ENCODE measurements around the gene MYO5B. TPM values are rescaled to one million over a fixed set of nuclear protein-coding genes. Genes with fewer than 3 reads are reported as not detected.

MYO5B gene
- total and polyA plus RNA-seq, 2 of the 4 experiments (the other 2 are of a cell fraction) = 0.24 to 0.54 TPM

GRCh38 chr18:50053111-50053510 lies 141.8 kb downstream of the MYO5B start:
- no peaks in the 10 kb centered on the region for H3K9me3 ChIP-seq (ENCODE audit: control insufficient read depth, insufficient read depth, low read length)
- no peaks in the 10 kb centered on the region for H3K27me3 ChIP-seq (ENCODE audit: control insufficient read depth, insufficient read depth, low read length)
- no peaks in the 10 kb centered on the region for H3K79me1 ChIP-seq (ENCODE audit: low read depth in 1 of 2, low read length in 2 of 2)
- H3K56ac ChIP-seq (ENCODE audit: extremely low read depth, insufficient read depth, low read length) = no peak overlapping the region
- H4K91ac ChIP-seq (ENCODE audit: insufficient read depth, low read depth, low read length) = no peak overlapping the region
- no peak overlapping the region for H3K23ac ChIP-seq (ENCODE audit: low read depth, low read length)
- dilution Hi-C loops (cut with HindIII; ENCODE audit: low sequenced_read_pairs, unreplicated experiment) = no loop called here
- ChIA-PET CTCF (interaction anchor here (0.7 kb wide), 1 partner anchor 18 kb away, joined by 3 read pairs; no protein-coding TSS in a partner anchor), POLR2A (ENCODE audit: unreplicated experiment) (no interaction called here)
- no peaks in the 10 kb centered on the region for H3K36me3 ChIP-seq (ENCODE audit: control insufficient read depth, insufficient read depth, low read length)
- H3K14ac ChIP-seq (replicated peaks; ENCODE audit: low read depth, low read length) = no peak overlapping the region
- intact Hi-C loops (cut with micrococcal nuclease) = loop anchor here (10.0 kb wide), 1 partner anchor 58 kb away; no protein-coding TSS in a partner anchor
- no peak overlapping the region for H2BK15ac ChIP-seq (ENCODE audit: low read depth, low read length)
- H2AK5ac ChIP-seq (ENCODE audit: low read depth, low read length) = no peak overlapping the region
- H2BK120ac ChIP-seq (ENCODE audit: low read depth, low read length) = no peak overlapping the region
- H3K18ac ChIP-seq (ENCODE audit: low read depth, low read length) = no peak overlapping the region
- DNase-seq = no peak
- H3K4ac ChIP-seq (ENCODE audit: low read depth, low read length) = no peak overlapping the region
- no peak overlapping the region for H2BK20ac ChIP-seq (ENCODE audit: low read depth, low read length)
- in situ Hi-C loops (cut with MboI; ENCODE audit: low sequenced_read_pairs) = no loop called here
- H2BK5ac ChIP-seq (ENCODE audit: low read depth, low read length, poor library complexity, severe bottlenecking) = no peak overlapping the region
- no peak overlapping the region for H3K4me2 ChIP-seq (ENCODE audit: low read depth, low read length)
- no peak overlapping the region for H4K8ac ChIP-seq (ENCODE audit: low read depth in 2 of 2, low read length in 2 of 2)
- WGBS, 2 experiments (ENCODE audit: extremely low coverage in 2 of 2, insufficient read length in 1 of 2) = no CpG with 5 or more reads among the region's 5 CpGs
- no peak overlapping the region for H2AFZ ChIP-seq (replicated peaks; ENCODE audit: low read length, poor library complexity)
- H3K4me1 ChIP-seq (ENCODE audit: control insufficient read depth, insufficient read depth, low read length) = no peaks in the 10 kb centered on the region
- H3K9ac ChIP-seq (ENCODE audit: low read depth, low read length) = no peak overlapping the region
- H4K5ac ChIP-seq (ENCODE audit: low read depth, low read length) = no peak overlapping the region
- no peak overlapping the region for H2AK9ac ChIP-seq (replicated peaks; ENCODE audit: low read depth, low read length, poor library complexity)
- no peak for TF ChIP-seq ELK1 (IDR thresholded peaks at IDR 0.05; ENCODE audit: borderline replicate concordance, low read depth, low read length)
- TF ChIP-seq RCOR1 (IDR thresholded peaks at IDR 0.05; ENCODE audit: insufficient replicate concordance, low read length) = no peak
- no peak for TF ChIP-seq MAFK (IDR thresholded peaks at IDR 0.05; ENCODE audit: low read depth, low read length)
- TF ChIP-seq RAD21 (IDR thresholded peaks at IDR 0.05; ENCODE audit: low read length) = no peak
- TF ChIP-seq NFE2L2 (IDR thresholded peaks at IDR 0.05; ENCODE audit: low read depth, low read length) = no peak
- no peak for TF ChIP-seq RFX5 (IDR thresholded peaks at IDR 0.05; ENCODE audit: low read depth, low read length)
- TF ChIP-seq CTCF (conservative IDR thresholded peaks at IDR 0.05; ENCODE audit: low read depth, low read length) = no peak
- no peak for TF ChIP-seq BHLHE40 (IDR thresholded peaks at IDR 0.05; ENCODE audit: low read depth, low read length)
- TF ChIP-seq SMC3 (IDR thresholded peaks at IDR 0.05; ENCODE audit: low read depth, low read length) = no peak
- no peak for TF ChIP-seq POLR2A (IDR thresholded peaks at IDR 0.05; ENCODE audit: low read depth, low read length)
- no peak for TF ChIP-seq MAZ (IDR thresholded peaks at IDR 0.05; ENCODE audit: borderline replicate concordance, low read depth, low read length)
- TF ChIP-seq CHD1 (IDR thresholded peaks at IDR 0.05; ENCODE audit: low read depth, low read length) = no peak
- no peak for TF ChIP-seq USF2 (IDR thresholded peaks at IDR 0.05; ENCODE audit: low read depth, low read length)
- no peak for TF ChIP-seq FOS (IDR thresholded peaks at IDR 0.05; ENCODE audit: low read depth, low read length)
- no peak for TF ChIP-seq CEBPB (IDR thresholded peaks at IDR 0.05; ENCODE audit: low read depth, low read length)
- no peak for TF ChIP-seq MXI1 (IDR thresholded peaks at IDR 0.05; ENCODE audit: borderline replicate concordance, low read depth, low read length)
- no TSS peak for BruUV-seq (replicated peaks)
- H3K27ac ChIP-seq (ENCODE audit: insufficient read depth, low read length) = no peak overlapping the region
- H3K4me3 ChIP-seq (ENCODE audit: insufficient read depth, low read depth, low read length) = no peak overlapping the region
- no peak for ATAC-seq (ENCODE audit: low read depth)
- H4K20me1 ChIP-seq (ENCODE audit: insufficient read depth, low read length) = no peaks in the 10 kb centered on the region
- H3K9me1 ChIP-seq (ENCODE audit: insufficient read depth, low read length) = no peaks in the 10 kb centered on the region

Data from IMR-90 (cell line).